ENCODE measurements around the gene PRSS2. TPM values are rescaled to one million over a fixed set of nuclear protein-coding genes. Genes with fewer than 3 reads are reported as not detected.

The PRSS2 gene
- total RNA-seq, 4 donors from 2014 or later, result 1.2 TPM; not detected in 3

GRCh38 chr7:142813699-142814098, 42.9 kb downstream of the PRSS2 start:
- H3K4me3 ChIP-seq (ENCODE audit: low read depth, poor library complexity, severe bottlenecking), result no peak overlapping the region
- intact Hi-C loops (cut with DNase I; ENCODE audit: low total_unique reads), result no loop called here
- no peak for DNase-seq (ENCODE audit: low spot score in 2 of 2)
- TF ChIP-seq POLR2A (IDR thresholded peaks at IDR 0.05) (no peak), CTCF (IDR thresholded peaks at IDR 0.05) (no peak)
- 30 to 48% methylated on average over 1 of the region's 1 CpG for WGBS, 2 donors

DNA sequence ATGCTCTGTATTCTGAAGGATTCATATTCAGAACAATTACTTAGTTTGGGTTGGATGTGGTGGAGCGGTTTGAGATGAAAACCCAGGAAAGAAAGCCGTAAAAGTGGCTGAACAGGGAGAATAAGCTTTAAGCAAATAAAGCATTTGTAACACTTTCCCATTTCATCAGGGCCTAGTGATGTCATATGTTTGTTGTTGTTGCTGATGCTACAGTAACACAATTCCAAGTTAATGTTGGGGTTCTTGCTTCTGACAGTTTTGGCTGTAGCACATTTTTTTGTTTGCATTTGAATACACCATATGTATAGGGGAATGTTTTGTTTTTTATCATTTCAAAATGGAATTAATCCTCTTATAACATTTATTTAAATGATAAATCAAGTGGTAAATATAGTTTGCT, 43.7 kb downstream of the PRSS2 start:
- WGBS, 2 donors, result 83 to 86% methylated on average over 2 of the region's 2 CpGs
- no peak for DNase-seq (ENCODE audit: low spot score in 2 of 2)
- H3K4me3 ChIP-seq (ENCODE audit: low read depth, poor library complexity, severe bottlenecking), result no peak overlapping the region
- intact Hi-C loops (cut with DNase I; ENCODE audit: low total_unique reads), result no loop called here
- no peak for TF ChIP-seq CTCF (IDR thresholded peaks at IDR 0.05)
- no peak for TF ChIP-seq POLR2A (IDR thresholded peaks at IDR 0.05)

GRCh38 chr7:142815134-142815533, 44.4 kb downstream of the PRSS2 start:
- no peak for DNase-seq (ENCODE audit: low spot score in 2 of 2)
- no peak overlapping the region for H3K4me3 ChIP-seq (ENCODE audit: low read depth, poor library complexity, severe bottlenecking)
- 59 to 76% methylated on average over 3 of the region's 3 CpGs for WGBS, 2 donors
- TF ChIP-seq CTCF (IDR thresholded peaks at IDR 0.05), result no peak
- TF ChIP-seq POLR2A (IDR thresholded peaks at IDR 0.05), result no peak
- intact Hi-C loops (cut with DNase I; ENCODE audit: low total_unique reads), result no loop called here

GRCh38 chr7:142817506-142817905, 46.7 kb downstream of the PRSS2 start:
- no peak for DNase-seq (ENCODE audit: low spot score in 2 of 2)
- WGBS, 2 donors, result 54 to 56% methylated on average over 2 of the region's 2 CpGs
- intact Hi-C loops (cut with DNase I; ENCODE audit: low total_unique reads), result no loop called here
- no peak for TF ChIP-seq CTCF (IDR thresholded peaks at IDR 0.05)
- TF ChIP-seq POLR2A (IDR thresholded peaks at IDR 0.05), result no peak
- H3K4me3 ChIP-seq (ENCODE audit: low read depth, poor library complexity, severe bottlenecking), result no peak overlapping the region

- 73 to 89% methylated on average over 5 of the region's 5 CpGs for WGBS, 2 donors
- no peak for DNase-seq (ENCODE audit: low spot score in 2 of 2)
- TF ChIP-seq POLR2A (IDR thresholded peaks at IDR 0.05), result no peak
- TF ChIP-seq CTCF (IDR thresholded peaks at IDR 0.05), result no peak
- intact Hi-C loops (cut with DNase I; ENCODE audit: low total_unique reads), result no loop called here
- H3K4me3 ChIP-seq (ENCODE audit: low read depth, poor library complexity, severe bottlenecking), result no peak overlapping the region
Observed at GRCh38 chr7:142819530-142819929, 48.8 kb downstream of the PRSS2 start.

DNA sequence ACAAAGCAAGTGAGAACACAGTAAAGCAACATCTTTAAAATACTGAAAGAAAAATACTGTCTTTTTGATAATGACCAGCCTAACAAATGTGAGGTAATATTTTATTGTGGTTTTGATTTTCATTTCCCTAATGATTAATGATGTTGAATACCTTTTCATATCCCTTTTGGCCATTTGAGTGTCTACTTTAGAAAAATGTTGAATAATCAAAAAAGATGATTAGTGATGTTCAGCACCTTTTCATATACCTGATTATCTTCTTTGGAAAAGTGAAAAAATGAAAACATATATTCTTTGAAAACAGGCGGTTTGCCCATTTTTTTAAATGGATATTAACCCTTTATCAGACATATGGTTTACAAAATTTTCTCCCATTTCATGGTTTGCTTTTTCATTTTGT, 51.9 kb downstream of the PRSS2 start:
- intact Hi-C loops (cut with DNase I; ENCODE audit: low total_unique reads), result no loop called here
- TF ChIP-seq CTCF (IDR thresholded peaks at IDR 0.05), result no peak
- no peak for TF ChIP-seq POLR2A (IDR thresholded peaks at IDR 0.05)
- WGBS, 2 donors, result 0% methylated on average over 1 of the region's 1 CpG
- DNase-seq (ENCODE audit: low spot score in 2 of 2), result no peak
- H3K4me3 ChIP-seq (ENCODE audit: low read depth, poor library complexity, severe bottlenecking), result no peak overlapping the region

Data from lower leg skin (tissue), 4 donors.